GM19372 (cell line): ENCODE measurements around the gene CMYA5.

Experiments used
- ATAC-seq: cut with Tn5 transposase; IDR thresholded peaks from one replicate; pipeline ENCODE4 v1.9.1; 2021; ENCODE audit warnings: mild to moderate bottlenecking, low read depth, moderate library complexity; ENCODE audit not compliant: unreplicated experiment

CMYA5 gene

DNA sequence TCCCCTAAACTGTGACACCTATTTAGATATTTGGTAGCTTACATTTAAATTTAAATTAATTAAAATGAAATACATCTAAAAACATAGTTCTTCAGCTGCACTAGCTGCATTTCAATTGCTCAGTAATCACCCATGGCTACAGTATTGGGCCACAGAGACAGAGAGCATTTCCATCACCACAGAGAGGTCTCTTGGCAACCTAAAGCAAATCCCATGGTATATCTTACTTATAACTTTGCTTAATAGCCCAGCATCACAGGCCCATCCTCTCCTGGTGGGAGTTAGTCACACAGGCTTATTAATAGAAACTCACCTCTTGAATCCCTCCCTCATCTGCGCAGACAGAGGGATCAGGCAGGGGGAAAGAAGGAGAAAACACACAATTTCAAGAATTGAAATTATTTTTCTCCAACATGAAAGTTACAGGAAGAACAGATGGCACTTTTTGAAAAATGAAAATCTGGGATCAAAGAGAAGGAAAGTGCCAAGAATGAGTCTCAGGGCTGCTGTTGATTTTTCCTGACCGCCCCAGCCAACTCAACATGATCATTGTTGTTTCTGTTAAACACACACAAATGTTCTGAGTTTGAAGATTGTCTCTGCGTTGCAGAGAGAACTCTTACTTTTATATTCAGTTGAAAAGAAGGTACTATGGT lies 144.6 kb downstream of the CMYA5 start:
- no peak for ATAC-seq

DNA sequence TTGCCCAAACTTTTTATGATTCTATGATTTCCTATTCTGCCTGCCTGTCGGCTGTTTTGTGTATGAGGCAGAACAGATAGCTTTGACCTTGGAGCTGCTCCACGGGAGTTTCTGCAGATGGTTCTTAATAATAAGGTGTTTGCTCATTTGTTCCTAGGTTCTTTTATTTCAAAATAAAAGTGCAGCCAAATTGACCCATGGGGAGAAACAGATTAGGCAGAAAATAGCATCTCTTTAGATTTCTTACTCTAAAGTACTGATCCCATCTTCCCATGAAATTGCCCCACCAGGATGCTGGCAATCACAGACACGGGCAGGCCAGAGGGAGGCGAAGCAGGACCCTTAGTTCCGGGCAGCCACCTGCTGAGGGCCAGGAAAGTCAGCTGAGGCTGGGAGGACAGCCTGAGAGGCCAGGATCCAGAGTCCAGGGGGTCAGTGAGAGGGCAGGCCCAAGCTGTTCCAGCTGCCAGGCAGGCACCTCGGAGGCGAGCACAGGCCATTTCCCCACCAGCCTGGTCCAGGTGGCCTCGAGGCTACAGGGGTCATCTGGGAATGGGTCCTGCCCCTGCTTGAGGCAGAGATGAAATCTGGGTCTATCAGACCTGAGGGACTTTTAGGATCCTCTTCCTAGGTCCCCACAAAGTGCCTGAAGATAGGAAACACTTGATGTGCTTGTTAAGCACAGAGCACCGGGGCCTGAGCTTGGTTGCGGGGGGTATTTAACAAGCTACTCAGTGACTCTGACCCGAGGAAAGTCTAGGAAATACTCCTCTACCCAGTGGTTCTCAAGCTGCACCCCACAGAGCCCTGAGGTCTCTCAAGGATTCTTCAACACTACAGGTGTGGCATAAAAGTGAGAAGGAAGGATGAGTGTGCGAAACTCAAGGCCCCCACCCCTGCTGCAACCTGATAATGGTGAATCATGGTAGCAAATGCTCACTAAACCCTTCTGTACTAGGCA lies 145.4 kb downstream of the CMYA5 start:
- ATAC-seq = no peak

DNA sequence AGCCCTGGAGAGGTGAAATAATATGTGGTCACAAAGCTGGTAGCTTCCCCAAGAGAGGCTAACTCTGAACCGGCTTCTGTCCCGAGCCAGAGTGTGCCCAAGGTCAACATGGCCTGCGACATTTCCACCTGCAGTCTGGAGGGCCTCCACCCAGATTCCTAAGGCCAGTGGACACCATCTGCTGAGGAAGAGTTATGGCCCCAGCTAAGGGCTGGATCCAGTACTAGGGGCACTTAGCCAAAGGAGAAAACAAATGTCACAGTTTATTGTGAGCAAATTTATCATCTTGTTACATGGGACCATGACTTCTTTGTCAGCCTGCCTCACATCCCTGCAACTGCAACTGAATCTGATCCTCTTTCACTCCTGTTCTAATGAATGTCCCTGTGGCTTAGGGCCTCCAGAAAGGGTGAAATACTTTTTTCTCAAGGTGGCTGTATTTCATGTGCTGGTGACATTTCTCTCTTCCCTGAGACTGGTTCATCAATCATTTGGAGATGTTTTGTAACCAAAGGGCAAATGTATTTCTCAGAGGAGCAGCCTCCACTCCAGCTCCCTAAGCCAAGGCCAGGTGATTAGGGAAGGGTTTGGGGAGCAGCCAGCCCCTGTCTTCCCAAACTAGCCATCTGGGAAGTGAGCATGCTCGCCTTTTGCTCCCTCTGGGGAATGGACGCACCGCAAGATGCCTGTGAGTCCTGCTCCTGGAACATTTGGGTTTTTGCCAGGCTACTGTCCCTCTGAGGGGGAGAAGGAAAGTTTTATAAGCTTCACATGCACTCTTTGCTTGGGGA lies 148.3 kb downstream of the CMYA5 start:
- no peak for ATAC-seq

DNA sequence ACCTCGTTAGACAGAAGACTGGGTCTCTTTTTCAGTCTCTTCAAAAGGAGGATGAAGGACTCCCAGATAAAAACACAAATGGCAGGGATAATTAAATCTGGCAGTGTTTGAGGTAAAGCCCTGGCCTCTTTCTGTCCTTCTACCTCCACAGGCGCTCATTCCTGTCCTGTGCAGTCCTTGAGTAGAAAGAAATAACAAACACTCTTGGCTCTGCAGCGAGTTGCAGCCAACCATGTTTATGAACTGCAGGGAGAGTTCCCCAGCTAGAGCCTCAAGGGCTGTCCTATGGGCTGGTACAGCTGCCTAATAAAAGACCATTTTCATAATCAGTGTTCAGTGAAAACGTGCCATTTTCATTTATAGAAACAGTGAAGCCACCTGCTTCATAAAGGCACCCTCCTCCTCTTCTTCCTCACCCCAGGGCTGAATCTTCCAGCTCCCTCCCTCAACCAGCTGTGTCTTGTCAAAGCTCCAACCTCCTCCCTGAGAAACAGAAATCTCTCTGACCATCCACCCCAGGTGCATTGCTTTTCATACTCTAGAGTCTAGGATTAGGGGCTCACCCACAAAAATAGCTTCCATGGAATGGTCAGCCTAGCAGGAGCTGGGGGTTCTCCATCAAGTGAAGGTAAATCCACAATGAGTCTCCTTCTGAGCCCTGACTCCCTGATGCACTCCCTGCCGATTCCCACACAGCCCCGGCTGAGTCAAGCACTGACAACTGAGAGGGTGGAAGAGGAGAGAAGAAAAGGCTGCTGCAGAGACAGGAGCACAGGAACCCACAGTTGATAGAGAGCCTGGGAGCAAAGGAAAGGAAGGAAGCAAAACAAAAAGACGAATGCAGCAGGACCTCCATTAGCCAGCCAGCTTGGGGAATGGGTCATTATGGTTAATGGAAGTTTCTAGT lies 150.7 kb downstream of the CMYA5 start:
- ATAC-seq = no peak

DNA sequence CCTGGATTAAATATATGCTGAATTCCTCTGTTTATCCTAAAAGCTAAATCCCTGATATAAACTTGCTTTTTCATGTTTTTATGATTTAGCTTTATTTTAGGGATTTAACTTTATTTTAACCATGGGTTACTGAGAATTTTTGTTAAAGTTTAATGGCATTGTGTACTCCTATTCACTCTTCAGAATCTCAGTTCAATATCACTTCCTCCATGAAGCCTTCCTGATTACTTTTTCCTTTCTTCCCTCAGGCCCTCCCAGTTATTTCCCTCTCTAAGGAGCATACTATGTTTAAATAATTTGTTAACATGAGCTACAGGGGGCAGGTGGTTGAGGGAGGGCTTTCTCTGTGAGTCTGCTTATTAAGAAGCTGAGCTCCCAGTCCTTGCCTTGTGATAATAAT lies 151.5 kb downstream of the CMYA5 start:
- ATAC-seq = no peak

DNA sequence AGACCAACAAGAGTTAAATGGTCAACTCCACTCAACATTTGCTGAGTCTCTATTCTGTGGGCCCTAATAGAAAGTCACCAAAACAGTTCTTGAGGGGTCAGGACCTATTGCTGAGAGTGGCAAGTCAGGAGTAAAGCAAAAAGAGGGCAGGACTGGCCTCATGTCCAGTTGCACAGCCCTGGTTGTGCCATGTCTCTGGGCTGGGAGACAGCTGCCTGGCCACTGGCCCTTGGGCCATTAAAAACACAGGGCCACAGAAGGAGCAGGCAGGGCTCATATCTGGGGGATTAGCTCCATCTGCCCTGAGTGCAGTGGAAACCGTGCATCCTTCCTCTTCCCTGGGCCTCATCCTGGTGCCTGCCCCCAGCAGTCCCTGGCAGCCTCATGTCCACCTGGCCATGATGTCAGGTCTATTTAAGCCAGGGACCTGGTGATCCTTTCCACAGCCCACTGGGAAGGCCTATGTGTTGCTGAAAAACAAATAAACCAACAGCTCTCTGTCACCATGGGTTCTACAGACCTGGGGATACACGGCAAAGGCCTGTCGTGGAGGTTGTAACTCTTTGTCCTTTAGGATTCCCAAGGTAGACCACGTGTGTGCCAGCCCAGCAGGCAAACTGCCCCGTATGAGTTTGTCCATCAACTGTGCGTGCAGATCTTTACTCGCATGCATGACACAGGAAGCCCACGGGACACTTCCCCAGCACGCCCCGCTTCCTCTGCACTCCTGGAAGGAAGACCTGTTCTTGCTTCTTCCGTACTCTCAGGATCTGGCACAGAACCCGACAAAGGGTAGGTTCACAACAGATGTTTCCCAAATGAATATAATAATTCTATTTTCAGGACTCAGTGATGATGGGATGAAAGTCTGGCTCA lies 152.6 kb downstream of the CMYA5 start:
- no peak for ATAC-seq

DNA sequence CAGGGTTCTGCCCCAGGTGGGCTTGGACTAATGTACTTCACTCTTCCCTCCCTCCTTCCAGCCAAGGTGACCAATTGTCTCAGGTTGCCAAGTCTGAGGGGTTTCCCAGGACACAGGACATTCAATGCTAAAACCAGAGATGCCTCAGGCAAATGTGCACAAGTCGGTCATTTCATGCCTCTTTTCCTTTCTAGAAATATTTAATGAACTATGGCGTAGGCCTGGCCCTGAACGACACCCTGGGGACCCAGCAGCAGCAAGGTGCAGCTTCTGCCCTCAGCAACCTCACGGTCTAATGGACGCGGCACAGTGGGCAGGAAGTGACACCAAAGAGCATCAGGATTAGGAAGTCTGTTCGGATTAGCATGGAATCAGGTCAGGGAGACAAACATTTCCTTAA lies 153.4 kb downstream of the CMYA5 start:
- no peak for ATAC-seq

DNA sequence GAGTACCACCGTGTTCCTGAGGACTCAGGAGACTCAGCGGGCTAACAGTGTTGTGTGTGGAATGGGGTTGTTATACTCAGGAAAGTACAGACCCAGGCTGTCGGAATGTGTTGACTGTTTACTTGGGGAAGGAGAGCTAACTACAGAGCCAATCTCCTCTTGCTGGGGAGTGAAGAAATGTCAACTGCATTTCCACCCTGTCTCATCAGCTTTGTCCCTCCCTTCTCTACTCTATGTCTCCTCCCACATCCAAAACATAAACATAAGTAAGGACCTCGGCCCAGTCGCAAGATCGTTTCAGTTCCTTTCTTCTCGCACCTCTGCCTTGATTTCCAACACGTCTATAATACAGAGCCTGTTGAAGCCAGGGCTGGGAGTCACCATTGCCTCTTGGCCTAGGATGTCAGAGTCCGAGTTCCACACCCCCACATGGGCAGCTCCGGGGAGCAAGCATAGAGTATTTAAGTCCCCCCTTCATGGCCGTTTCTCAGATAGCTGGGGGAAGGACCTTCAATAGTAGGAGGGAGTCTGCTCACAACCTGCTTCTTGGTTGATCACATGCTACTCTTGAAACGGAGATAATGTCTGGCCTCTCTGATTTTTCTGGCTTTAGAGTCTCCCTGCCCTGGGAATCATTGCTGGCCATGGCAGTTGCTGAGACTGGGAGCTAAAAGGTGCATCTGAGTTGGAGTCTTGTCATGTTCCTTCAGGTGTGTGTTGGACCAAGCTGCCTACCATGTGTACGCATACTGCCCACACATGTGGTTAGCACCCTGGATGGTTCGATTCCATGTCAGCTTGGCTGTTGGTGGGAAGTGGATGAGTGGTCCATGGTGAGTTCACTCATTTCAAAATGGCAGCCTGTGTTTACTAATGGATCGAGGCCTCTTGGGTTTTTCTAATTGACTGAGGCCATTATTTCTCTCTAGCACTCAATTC lies 154.1 kb downstream of the CMYA5 start:
- no peak for ATAC-seq

DNA sequence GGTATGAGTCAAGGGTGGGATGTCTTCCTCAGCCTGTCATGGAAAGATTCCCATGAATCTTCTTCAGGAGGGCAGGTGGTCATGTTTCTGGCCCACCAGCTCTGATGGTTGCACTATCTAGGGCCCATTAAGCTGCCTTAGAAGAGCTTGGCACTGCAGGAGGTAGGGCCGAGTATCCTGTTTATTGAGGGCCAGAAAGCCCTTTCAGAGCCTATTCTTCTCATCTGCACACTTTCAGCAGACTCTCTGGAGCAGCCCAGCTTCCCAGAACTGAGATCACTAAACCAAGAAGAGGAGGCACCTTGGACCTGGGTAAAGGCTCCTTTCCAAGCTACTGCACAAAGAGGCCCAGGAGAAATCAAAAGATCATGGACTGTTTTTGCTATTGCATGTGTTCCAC lies 154.9 kb downstream of the CMYA5 start:
- no peak for ATAC-seq

DNA sequence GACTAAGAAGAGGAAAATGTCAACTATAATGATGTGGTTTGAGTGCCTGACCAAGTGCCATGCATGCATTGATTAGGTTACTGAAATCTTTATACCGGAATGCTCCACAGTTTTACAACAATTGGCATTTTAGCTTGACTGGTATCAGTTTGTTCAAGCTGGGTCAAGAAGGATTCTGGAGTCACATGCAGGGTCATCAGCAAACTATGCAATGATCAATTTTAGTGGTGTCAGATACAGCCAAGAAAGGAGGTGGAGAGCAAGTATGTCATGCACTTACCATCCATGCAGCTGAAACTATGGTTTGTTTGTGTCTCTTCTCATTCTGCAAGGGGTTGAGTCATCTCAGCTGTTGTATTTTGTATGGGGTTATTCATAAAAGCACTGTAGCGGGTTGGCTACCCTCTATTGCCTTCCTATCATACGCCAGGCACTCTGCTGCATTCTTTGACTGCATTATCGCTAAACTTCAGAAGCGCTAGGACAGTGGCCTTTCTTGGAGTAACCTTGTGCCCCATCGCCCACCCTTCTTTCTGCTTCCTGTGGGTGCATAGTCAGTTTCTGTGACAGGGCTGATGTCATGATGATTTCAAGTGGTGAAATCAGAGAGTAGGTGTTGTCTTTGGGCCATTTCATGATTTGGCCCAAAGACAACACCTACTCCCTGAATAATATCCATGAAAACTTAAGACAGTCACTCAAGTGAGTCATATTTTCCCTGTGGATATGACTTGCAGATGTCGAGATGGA lies 156.0 kb downstream of the CMYA5 start:
- ATAC-seq = no peak

DNA sequence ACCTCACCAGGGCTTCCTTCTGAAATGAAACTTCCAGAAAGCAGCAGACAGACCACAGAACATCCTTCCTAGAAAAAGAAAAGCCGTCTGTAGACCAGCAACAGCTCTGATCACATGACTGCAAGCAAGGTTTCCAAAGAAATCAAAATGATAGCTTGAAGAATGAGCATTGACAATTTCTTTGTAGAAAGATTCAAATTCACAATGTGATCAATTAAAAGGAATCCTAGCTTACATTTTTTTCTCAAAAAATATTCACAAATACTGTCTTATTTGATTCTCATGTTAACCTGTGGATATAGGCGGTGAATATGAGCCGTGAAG lies 156.5 kb downstream of the CMYA5 start:
- no peak for ATAC-seq

DNA sequence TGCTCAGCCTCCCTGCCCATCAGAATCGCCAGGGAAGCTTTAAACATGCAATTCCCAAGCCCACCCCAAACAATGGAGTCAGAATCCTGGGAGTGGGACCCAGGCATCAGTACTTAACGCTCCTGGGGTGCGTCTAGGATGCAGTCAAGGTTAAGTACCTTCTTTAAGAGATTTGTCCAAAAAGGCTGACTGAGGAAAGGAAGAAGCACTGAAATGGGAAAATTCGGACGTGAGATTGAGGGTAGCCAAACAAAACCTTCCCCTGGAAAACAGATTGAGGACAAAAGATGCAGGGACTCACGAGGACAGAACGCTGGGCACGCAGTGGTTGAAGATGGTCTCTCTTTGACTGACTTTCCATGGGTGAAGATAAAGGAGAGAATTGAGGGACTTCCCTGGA lies 157.9 kb downstream of the CMYA5 start:
- ATAC-seq = no peak

DNA sequence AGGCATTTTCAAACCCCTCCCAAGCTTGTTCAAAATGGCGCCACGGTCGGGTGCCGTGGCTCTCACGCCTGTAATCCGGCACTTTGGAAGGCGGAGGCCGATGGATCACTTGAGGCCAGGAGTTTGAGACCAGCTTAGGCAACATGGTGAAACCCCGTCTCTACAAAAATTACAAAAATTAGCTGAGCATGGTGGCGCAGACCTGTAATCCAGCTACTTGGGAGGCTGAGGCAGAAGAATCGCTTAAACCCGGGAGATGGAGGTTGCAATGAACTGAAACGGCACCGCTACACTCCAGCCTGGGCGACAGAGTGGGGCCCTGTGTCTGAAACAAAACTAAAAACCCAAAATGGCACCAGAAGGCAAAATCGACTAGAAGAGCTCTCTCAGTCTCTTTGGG lies 159.4 kb downstream of the CMYA5 start:
- no peak for ATAC-seq
